NCI-H2081 treated with DMSO at 0.1 percent for 48 hours (cell line): ENCODE measurements around the gene PDE9A.
"Not testable (repeated sequence)": the region's sequence is repeated elsewhere in the genome, so short reads cannot be mapped to it uniquely, and the experiment has no call there.

Experiments
- DNase-seq: peaks from one replicate; lab custom pipeline; 2025; lab: John Stamatoyannopoulos, UW

PDE9A gene

GRCh38 chr21:42690586-42690985 is 37.2 kb downstream of the PDE9A start:
- DNase-seq = no peak

- no peak for DNase-seq
These were observed 38.6 kb downstream of the PDE9A start for GRCh38 chr21:42691901-42692559.

GRCh38 chr21:42692688-42693087 is 39.3 kb downstream of the PDE9A start:
- DNase-seq = no peak

GRCh38 chr21:42694751-42695696 is 41.6 kb downstream of the PDE9A start:
- no peak for DNase-seq

- no peak for DNase-seq
These were observed 42.4 kb downstream of the PDE9A start for GRCh38 chr21:42695697-42696380.

GRCh38 chr21:42696501-42697040 is 43.1 kb downstream of the PDE9A start:
- DNase-seq = no peak

GRCh38 chr21:42698733-42699132 is 45.3 kb downstream of the PDE9A start:
- DNase-seq = no peak

- DNase-seq = no peak
These were observed 45.8 kb downstream of the PDE9A start for GRCh38 chr21:42699196-42699595.

GRCh38 chr21:42701706-42702456 is 48.5 kb downstream of the PDE9A start:
- no peak for DNase-seq

GRCh38 chr21:42702720-42703119 is 49.3 kb downstream of the PDE9A start:
- DNase-seq = no peak

GRCh38 chr21:42703136-42703908 is 49.9 kb downstream of the PDE9A start:
- DNase-seq = no peak

- no peak for DNase-seq
These were observed 50.5 kb downstream of the PDE9A start for GRCh38 chr21:42703965-42704364.

- DNase-seq = no peak
These were observed 51.4 kb downstream of the PDE9A start for GRCh38 chr21:42704861-42705260.

- no peak for DNase-seq
These were observed 51.9 kb downstream of the PDE9A start for GRCh38 chr21:42705346-42705745.

GRCh38 chr21:42705746-42706374 is 52.4 kb downstream of the PDE9A start:
- no peak for DNase-seq

GRCh38 chr21:42706765-42707164 is 53.3 kb downstream of the PDE9A start:
- no peak for DNase-seq

- DNase-seq = no peak
These were observed 53.9 kb downstream of the PDE9A start for GRCh38 chr21:42707207-42707830.

GRCh38 chr21:42708107-42708506 is 54.7 kb downstream of the PDE9A start:
- no peak for DNase-seq

- not testable (repeated sequence) for DNase-seq
These were observed 55.5 kb downstream of the PDE9A start for GRCh38 chr21:42708916-42709315.

GRCh38 chr21:42711667-42712066 is 58.2 kb downstream of the PDE9A start:
- DNase-seq = no peak
